NCI-H524 treated with DMSO at 0.1 percent for 48 hours (cell line): Measurements from ENCODE around the gene KCND3.

ENCODE experiments used
- DNase-seq: peaks from one replicate; lab custom pipeline; 2025; lab: John Stamatoyannopoulos, UW

The KCND3 gene

DNA sequence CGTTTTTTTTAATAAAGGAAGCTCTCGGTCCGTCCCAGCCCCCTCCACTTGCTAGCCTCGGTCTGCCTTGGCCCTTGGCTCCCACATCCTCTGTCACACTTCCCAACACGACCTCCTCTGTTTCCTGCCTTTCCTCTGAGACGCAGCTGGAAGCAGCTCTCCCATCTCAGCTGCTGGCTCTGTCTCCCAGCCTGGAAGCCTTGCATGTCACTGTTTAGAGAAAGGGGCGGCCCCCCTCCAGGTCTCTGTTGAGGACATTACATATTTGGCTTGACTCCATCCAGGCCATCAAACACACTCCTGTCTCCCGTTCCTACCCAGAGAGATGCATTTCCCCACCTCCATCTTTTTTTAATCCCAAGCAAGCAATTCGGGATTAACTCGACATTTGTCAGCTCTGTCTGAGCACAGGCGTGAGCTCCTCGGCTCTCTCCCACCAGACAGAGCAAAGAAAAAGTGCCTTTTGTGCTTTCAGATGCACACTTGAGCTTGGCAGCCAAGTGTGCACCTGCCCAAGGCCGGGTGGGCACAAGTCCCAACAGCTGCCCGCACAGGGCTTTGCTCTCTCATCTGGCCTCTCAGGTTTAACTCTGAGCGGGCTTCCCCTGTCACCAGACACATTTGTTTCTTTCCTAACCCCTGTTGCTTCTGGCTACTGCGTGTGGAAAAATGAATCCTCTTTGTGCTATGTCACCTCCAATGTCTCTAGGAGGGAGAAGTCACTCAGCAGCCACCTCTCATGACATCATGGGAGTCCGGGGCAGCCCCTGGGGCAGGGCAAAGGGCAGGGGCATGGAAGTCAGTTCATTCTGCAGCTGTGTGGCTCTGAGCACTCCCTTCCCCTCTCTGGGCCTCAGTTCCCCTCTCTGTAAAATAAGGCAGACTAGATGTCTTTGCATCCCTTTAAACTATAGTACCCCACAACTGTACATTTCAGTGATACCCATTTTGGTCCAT, 108.3 kb downstream of the KCND3 start:
- DNase-seq: no peak

DNA sequence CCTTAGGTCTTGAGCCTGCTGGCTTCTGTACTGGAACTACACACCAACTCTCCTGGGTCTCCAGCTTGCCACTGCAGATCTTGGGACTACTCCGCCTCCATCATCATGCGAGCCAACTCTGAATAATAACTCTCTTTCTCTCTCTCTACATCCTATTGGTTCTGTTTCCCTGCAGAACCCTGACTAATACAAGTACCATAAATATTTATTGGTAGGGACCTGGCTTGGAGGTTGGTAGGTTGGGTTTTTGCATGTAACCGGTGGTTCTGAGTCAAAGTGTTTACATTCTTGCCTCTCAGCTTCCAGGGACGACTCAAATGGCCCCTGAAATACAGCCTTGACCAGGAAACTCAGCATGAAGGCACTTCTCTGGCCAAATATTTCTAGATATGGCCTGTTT, 110.4 kb downstream of the KCND3 start:
- no peak for DNase-seq

- DNase-seq: no peak
These were observed 110.8 kb downstream of the KCND3 start for GRCh38 chr1:111878649-111879048.

GRCh38 chr1:111878091-111878490, 111.4 kb downstream of the KCND3 start:
- DNase-seq: no peak

DNA sequence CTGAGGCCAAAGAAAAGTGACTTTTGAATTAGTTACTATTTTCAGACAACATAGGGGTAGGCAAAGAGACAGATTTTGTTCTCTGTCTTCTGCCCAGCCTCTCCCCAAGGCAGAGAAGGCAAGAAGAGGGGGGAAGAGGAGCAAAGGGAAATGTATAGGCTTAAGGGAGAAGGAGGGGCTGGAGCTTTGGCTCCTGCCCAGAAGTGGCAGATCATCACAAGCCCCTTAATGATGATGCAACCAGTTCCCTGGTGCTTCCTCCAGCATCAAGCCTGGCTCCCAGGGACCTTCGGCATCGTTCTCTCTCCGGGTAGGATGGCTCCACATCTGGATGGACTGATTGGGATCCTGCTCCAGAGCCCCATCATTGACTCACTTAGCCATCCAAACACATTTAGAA, 112.8 kb downstream of the KCND3 start:
- no peak for DNase-seq

DNA sequence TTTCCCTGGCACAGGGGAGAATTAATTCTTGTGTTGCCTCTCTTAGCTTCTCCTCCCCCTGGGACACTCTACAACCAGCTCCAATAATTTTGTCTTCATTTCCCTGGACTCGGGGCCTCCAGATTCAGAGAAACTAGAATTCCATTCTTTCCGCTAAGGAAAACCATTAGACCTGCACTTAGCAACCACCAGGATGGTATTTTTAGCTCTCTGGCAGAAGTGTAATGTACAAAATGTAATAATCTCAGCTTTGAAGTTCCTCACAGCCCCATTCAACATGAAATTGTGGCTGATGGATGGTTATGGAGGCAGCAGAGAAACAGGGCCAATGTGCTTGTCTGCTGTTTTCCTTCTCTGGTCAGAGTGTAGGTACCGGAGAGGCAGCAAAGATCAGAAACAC, 113.8 kb downstream of the KCND3 start:
- no peak for DNase-seq

DNA sequence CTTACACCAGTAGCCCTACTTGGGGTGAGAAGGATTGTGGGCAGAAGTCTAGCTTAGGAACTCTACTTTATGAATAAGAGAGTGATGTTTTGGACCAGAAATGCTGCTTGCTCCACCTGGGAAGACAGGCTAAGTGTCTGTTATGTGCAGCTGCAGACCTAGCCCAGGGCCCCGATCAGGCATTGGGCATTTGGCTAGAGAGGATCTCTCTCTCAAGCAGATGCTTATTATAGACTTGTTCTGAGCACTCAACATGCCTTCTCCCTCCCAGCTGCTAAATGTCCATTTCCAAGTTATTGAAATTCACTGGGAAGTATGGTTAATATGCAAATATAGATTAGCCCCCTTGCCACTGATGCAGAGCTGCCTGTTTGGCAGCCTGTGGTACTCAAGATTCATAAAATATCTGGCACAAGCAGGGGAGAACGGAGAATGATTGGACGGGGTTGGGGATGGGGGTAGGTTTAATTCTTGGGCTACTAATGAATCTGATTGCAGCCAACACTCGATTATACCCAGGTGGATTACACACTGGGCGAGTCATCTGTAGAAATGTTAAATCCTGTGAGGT, 115.9 kb downstream of the KCND3 start:
- DNase-seq: no peak

- DNase-seq: no peak
These were observed 119.3 kb downstream of the KCND3 start for GRCh38 chr1:111870181-111870580.

DNA sequence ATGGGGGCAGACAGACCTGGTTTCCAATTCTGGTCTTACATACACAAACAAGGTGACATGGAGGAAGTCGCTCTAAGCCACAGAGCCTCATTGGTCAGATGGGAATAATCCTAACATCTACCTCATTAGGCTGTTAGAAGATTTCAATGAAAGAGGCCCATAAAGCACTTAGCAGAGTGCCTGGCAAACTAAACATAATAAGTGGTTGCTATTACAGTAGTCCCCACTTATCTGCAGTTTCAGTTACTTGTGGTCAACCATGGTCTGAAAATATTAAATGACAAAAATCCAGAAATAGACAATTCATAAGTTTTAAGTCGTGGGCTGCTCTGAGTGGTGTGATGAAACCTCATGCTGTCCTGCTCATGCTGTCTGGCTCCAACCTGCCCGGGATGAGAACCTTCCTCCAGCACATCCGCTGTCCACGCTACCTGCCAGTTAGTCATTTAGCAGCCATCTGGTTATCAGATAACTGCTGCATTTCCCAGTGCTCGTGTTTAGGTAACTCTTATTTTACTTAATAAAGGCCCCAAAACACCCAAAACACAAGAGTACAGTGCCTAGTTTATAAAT, 121.5 kb downstream of the KCND3 start:
- no peak for DNase-seq

DNA sequence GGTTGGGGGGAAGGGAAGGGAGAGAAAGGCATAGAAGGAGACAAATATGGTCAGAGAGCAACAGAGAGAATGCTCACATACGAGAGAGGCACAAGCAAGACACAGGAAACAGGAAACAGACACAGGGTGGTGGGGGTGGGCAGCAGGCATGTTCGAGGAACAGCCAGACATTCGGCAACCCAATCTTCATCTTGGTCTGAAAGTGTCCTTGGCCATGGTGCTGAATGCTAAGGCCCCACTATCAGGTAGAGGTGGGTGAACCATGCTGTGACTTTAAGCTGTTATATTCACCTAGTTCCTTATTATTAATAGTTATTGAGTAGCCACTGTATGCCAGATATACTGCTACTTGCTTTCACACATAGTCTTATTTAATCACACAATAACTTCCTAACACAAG, 124.6 kb downstream of the KCND3 start:
- no peak for DNase-seq

DNA sequence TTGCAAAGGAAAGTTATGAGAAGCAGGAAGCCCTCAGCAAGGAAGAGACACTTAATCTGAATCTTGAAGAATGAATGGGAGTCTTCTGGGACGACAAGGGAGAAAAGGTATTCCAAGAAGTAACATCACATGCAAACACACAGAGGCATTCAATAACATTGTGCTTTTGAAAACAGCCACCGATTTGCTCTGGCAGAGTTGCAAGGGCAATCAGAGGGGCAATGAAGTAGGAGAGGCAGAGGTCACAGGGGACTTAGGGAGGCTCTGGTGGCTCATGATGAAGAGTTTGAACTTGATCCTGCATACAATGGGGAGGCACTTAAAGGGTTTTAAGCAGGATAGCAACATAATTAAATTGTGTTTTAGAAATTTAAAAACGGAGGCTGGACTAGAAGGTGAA, 126.1 kb downstream of the KCND3 start:
- no peak for DNase-seq

DNA sequence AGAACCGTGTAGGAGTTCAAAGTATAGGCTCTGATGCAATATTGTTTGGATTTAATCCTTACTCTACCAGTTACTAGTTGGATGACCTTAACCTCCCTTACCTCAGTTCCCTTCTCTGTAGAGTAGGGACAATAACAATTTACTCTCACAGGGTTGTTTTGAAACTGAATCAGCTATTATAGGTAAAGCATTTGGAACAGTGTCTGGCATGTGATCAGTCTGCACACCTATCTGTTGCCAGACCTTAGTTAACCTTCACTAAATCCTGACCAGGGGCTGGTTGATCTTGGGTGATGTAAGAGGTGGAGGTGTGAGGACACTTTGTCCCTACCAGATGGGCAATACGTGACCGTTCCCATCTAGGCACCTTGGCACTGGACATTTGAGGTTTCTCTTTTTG, 126.9 kb downstream of the KCND3 start:
- DNase-seq: no peak

GRCh38 chr1:111861523-111861922, 127.9 kb downstream of the KCND3 start:
- DNase-seq: no peak

DNA sequence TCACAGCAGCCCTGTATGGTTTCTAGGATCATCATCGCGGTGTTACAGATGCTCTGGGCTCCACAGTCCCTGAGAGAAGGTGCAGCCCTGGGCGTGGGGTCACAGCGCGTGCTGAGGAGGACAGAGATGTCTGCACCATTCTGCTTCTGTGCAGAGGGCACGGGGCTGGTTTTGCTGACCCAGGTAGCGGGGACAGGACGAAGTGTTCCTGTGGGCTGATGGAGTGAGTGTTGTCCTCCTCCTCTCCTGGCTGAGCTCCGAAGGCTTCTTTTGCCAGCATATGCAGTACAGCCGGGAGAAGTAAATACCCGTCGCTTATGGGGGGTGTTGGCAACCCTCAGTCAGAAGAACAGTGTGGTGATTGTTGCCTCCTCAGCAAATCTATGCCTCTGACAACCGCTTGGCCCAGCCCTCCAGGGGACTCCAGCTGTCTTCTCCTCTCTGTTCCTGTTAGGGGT, 132.2 kb downstream of the KCND3 start:
- DNase-seq: no peak

DNA sequence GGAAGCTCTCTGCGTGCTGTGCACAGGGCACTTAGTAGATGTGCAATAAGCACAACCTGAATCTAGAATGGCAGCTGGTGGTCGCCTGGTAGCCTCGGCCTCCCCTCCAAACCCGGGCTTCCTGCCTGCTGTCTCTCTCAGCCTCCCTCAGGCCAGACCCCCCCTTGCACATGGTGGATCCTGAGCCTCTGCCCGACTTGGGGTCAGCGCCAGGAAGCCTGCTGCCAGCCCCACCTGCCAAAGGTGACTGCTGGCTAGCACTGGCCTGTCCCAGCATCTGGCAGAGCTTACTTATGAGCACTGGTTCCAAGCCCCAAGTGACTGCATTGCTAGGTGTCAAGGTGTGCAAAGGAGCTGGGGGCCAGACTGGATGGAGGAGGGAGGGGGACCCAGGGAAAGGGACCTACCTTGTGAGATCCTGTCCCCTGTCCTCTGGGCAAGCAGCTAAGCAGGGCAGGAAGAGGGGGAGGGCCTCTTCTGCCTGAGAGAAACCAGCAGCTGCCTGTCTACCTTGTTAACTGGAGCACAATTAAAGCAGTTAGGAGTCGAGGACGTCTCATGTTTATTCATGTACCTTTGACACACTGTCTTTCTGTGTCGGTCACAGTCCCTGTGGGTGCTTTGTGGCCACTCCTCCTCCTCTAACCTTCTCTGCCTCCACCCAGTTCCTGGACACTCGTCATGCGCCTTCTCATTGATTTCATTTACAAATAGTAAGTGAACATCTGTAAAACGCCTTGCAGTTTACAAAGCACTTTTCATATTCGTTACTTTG, 132.9 kb downstream of the KCND3 start:
- no peak for DNase-seq

DNA sequence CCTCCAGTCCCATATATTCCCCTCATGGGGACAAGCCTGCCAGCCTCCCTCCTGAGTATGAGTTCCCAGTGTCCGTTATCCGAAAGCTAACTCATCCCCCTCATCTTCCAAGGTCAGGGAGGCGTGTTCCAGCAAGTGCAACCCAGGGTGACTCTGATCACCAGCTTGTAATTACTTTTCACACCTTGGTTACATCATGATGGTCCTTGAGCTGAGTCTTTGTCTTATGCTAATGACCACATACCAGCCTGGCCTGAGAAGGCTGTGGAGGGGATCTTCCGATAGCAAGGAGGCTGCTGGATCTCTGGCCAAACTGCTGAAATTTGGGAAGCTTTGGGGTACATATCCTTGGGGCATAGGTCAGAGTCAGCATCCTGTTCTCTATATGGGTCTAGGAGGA, 134.2 kb downstream of the KCND3 start:
- no peak for DNase-seq

GRCh38 chr1:111852261-111852721, 137.2 kb downstream of the KCND3 start:
- peak; percentile 92 for DNase-seq

- no peak for DNase-seq
These were observed 137.9 kb downstream of the KCND3 start for GRCh38 chr1:111851552-111851951.

GRCh38 chr1:111850109-111850508, 139.4 kb downstream of the KCND3 start:
- DNase-seq: no peak

GRCh38 chr1:111848852-111849545, 140.5 kb downstream of the KCND3 start:
- DNase-seq: no peak

DNA sequence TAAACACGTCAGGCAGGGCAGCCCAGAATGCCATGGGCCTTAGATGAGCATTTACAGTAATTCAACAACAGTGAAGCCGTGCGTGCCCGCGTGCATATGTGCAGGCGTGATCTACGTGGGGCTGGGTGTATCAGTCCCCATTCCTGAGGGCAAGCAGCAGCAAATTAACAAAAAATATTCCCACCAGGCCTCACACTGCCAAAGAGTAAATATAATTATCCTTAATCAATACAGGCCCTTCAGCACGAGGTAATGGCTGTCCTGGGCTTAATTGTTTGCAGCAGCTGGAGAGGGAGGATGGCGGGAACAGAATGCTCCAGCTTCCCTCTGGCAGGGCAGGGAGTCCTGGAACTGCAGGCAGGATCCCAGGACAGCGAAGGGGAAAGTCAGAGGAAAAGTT, 142.0 kb downstream of the KCND3 start:
- no peak for DNase-seq

GRCh38 chr1:111846842-111847241, 142.6 kb downstream of the KCND3 start:
- DNase-seq: no peak
